Epidermal melanocyte (primary cell): ENCODE data around the gene PRR15.

Source experiments
- DNase-seq: peaks from one replicate; pipeline ENCODE4 v3.0.0; 2011; ENCODE audit warnings: low spot score; ENCODE audit not compliant: insufficient read length

The PRR15 gene

DNA sequence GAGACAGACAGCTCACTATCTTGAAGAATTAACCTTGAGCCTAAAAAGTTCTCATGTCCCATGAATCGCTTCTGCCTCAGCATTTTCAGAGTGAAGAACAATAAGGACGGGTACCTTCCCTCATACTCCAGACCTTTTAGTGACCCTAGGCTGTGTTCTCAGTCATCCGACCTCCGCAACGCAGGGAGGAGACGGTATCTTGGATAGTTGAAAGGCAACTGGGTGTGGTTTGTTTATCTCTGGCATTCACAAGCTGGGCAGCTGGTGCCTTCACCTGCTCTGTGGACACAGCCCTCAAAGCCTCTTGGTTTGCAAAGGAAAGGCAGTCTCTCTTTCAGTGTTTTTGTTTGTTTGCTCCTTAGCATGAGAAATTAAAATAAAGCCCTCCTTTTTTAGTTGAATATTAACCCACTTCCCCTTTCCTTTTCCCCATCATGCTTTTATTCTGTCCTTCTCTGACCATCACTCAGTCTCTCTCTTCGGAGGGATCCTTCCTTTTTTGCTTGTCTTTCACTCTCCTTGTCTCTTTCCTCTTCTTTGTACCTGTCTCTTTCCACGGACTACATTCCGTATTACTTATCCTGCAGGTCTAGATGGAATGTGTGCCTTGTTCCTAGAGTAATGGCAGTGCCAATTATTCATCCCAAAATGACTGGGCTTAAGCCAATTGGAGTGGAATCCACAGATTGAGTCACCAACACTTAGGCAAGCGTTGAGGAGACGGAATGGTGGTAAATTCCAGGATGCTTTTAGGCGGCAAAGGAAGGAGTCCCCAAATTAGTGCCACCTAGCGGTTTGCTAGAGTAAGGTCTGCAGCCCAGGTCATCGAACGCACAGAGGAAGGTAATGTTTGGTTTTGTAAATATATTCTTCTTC is 45.8 kb downstream of the PRR15 start:
- DNase-seq: no peak

DNA sequence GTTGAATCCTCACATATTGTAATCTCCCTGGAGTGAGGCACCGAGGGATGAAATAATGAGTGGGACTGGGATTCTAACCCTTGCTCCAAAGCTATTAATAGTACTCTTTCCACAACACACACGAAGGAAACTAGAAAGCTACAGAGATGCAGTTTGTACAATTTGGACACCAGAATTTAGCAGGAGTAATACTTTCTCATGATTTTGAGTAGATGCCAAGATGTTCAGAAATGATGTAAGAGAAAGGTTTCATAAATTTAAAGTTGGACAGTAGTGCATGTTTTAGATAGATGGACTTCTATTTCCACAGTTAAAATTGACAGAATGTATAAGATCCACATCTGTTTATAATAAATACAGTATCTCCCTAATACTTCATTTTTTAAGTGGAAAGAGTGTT is 46.5 kb downstream of the PRR15 start:
- DNase-seq: no peak

DNA sequence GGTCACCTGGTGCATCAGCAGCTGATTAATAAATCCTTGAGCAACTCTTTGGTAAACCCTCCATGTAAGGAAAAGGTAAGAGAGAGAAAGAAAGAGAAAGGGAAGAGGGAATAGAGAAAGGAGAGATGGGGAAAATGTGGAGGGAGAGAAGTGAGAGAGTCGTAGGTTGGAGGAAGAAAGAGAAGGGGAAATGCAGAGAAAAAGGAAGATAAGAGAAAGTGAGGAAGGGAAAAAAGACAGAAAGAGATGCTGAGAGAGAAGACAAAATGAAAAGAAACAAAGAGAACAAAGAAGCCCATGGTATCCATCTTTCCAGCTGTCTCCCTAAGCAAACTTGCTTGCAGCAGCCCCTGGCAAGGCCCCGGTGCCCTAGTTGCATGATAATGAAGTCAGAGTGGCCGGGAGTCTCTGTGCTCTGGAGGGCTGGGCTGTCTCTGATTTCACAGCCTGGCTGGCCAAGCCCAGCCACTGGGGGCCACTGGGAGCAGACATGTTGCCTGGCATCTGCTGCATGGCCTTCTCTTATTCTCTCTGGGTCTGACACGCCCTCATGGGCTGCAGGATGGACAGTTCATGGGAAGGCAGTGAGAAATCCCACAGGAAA is 48.4 kb downstream of the PRR15 start:
- no peak for DNase-seq

DNA sequence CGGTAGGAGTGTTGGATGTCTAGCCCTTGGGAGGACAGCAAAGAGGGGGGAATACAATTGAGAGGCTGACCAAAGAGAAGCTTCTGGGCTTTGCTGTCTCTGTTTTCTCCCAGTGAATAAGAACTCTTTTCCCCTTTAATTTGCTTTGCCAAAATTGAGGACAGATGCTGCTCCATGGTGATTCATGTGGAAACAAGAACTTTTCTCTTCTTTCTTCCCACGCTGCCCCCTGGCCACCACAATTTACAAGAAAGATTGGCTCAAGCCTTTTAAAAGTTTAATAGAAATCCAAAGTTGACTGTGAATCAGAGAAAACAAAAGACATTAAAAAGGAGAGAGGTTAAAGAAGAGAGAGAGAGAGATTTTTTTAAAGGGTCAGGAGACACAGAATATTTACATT is 49.0 kb downstream of the PRR15 start:
- DNase-seq: no peak

DNA sequence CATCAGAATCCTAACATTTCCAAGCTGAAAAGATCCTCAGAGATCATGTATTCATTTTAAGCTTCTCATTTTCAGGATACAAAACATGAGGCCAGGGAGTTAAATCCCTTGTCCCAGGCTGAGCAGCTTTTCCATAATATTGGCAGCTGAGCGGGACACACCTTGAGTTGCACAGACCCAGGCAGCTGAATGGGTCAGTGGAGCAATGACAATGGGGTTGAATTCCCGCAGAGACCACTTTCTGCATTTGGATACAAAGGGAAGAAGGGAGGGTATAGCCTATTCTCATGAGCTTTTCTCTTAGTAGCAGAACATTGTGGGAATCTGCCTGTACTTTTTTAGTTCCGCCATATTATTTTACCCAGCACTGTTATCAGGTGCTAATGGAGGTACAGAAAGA is 49.5 kb downstream of the PRR15 start:
- DNase-seq: no peak

DNA sequence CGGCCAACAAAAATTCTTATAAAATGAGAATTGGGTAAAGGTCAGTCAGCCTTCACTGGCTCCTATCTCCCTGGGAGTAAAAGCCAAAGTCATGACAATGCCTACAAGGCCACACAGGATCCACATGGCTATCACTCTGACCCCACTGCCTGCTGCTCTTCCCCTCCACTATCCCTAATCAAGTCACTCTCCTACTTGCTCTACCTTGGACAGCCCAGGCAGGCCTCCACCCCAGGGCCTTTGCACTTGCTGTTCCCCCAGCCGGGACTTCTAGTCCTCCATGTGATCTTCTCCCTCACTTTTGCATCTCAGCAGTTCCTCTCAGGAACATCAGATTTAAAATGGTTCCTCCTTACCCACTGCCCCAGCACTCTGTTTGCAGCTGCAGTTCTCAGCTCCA is 50.6 kb downstream of the PRR15 start:
- DNase-seq: no peak
